Thoracic aorta (tissue), 2 donors: Measurements from ENCODE around the gene PIAS3. TPM values are rescaled to one million over a fixed set of nuclear protein-coding genes. Genes with fewer than 3 reads are reported as not detected.
A peak's percentile ranks its signal among the peaks of the same experiment; 100 is the strongest.
"Not testable (repeated sequence)": the region's sequence is repeated elsewhere in the genome, so short reads cannot be mapped to it uniquely, and the experiment has no call there.

Experiments
- ATAC-seq: fragments of 150-250 bp; one replicate; pipeline ENCODE4 v1.8.0; 2017; ENCODE audit warnings: low read depth; ENCODE audit not compliant: insufficient number of reproducible peaks, low FRiP score
- DNase-seq: peaks from one replicate; pipeline ENCODE4 v3.0.0-alpha.2; 2020; ENCODE audit warnings: low spot score
- H3K27ac ChIP-seq, 2 donors: fragments of 200-600 bp; sonication (generic); 1 replicate in 1 of 2; 2 replicates in 1 of 2; pipeline ENCODE4 v1.5.1; 2016; ENCODE audit warnings: mild to moderate bottlenecking in 2 of 2, moderate library complexity in 2 of 2
- H3K27me3 ChIP-seq: fragments of 200-600 bp; sonication (generic); replicated peaks from 2 replicates; pipeline ENCODE4 v1.6.0; 2016; ENCODE audit warnings: mild to moderate bottlenecking; ENCODE audit not compliant: insufficient read depth
- H3K36me3 ChIP-seq: fragments of 200-600 bp; sonication (generic); one replicate; pipeline ENCODE4 v1.5.1; 2016
- H3K4me1 ChIP-seq, 2 donors: fragments of 200-600 bp; sonication (generic); 1 replicate in 1 of 2; 2 replicates in 1 of 2; pipeline versions ENCODE4 v1.5.1 to v1.6.0; 2016; ENCODE audit warnings: low read depth in 2 of 2, mild to moderate bottlenecking in 1 of 2; ENCODE audit not compliant: control insufficient read depth in 1 of 2
- H3K4me3 ChIP-seq: fragments of 200-600 bp; sonication (generic); 2 replicates; pipeline ENCODE4 v1.5.1; 2016; ENCODE audit warnings: mild to moderate bottlenecking
- H3K9me3 ChIP-seq: fragments of 200-600 bp; sonication (generic); 2 replicates; pipeline ENCODE4 v1.5.1; 2016
- CTCF ChIP-seq: fragments of 200-600 bp; sonication (generic); IDR thresholded peaks from one replicate; pipeline ENCODE4 v1.5.1; 2019; ENCODE audit warnings: antibody characterized with exemption
- total RNA-seq, 2 donors: library from RNA; depleted of rRNA; stranded (reverse); fragments of >200 nt; gene quantifications; one replicate each; pipeline versions ENCODE4 v1.1.0 to v1.2.3, GENCODE V29; 2016

Gene PIAS3
- total RNA-seq, 2 donors from 2014 or later = 34.4 to 60.1 TPM

GRCh38 chr1:145846201-145846612 lies 12.7 kb downstream of the PIAS3 start:
- ATAC-seq (no peak), DNase-seq (no peak)
- Histone ChIP-seq H3K27ac (peak overlapping the region; percentile 69 to 70), H3K27me3 (no peaks in the 10 kb centered on the region), H3K9me3 (no peaks in the 10 kb centered on the region), H3K4me3 (peak overlapping the region; percentile 75), H3K4me1 (peaks cover 14 to 35% of the 10 kb centered on the region in 2 donors), H3K36me3 (peaks cover 28% of the 10 kb centered on the region)
- peak; percentile 66 for TF ChIP-seq CTCF

- peak; percentile 60 for ATAC-seq
- Histone ChIP-seq H3K4me3 (peak within 1 kb of the TSS; percentile 75), H3K9me3 (no peaks in the 10 kb centered on the region), H3K36me3 (peaks cover 28% of the 10 kb centered on the region), H3K4me1 (peaks cover 14 to 32% of the 10 kb centered on the region in 2 donors), H3K27ac (peak within 1 kb of the TSS; percentile 69 to 70), H3K27me3 (no peaks in the 10 kb centered on the region)
- peak; percentile 93 for TF ChIP-seq CTCF
- DNase-seq = peak; percentile 21
Measured at GRCh38 chr1:145845514-145846161, 13.2 kb downstream of the PIAS3 start, which contains the start of gene NUDT17. NUDT17 (plus strand) TSS chr1:145845630; CDS start chr1:145845641, 11 bp downstream.

- peak; percentile 33 for ATAC-seq
- peaks cover 28% of the 10 kb centered on the region for H3K36me3 ChIP-seq
- peak overlapping the region; percentile 69 to 70 for H3K27ac ChIP-seq
- H3K27me3 ChIP-seq = no peaks in the 10 kb centered on the region
- H3K4me3 ChIP-seq = peak overlapping the region; percentile 75
- no peak for TF ChIP-seq CTCF
- no peaks in the 10 kb centered on the region for H3K9me3 ChIP-seq
- DNase-seq = no peak
- peaks cover 14 to 27% of the 10 kb centered on the region in 2 donors for H3K4me1 ChIP-seq
Measured at GRCh38 chr1:145845144-145845513, 13.8 kb downstream of the PIAS3 start.

- Histone ChIP-seq H3K27me3 (no peaks in the 10 kb centered on the region), H3K9me3 (no peaks in the 10 kb centered on the region), H3K4me1 (peaks cover 7 to 15% of the 10 kb centered on the region in 2 donors), H3K36me3 (peaks cover 38% of the 10 kb centered on the region), H3K27ac (no peak overlapping the region), H3K4me3 (no peak overlapping the region)
- TF ChIP-seq CTCF = no peak
- ATAC-seq (no peak), DNase-seq (no peak)
Measured at GRCh38 chr1:145843031-145843430, 15.8 kb downstream of the PIAS3 start.

GRCh38 chr1:145837656-145838055 lies 21.2 kb downstream of the PIAS3 start:
- Histone ChIP-seq H3K4me1 (no peaks in the 10 kb centered on the region), H3K27ac (no peak overlapping the region), H3K9me3 (no peaks in the 10 kb centered on the region), H3K27me3 (no peaks in the 10 kb centered on the region), H3K4me3 (no peak overlapping the region), H3K36me3 (peaks cover 70% of the 10 kb centered on the region)
- no peak for DNase-seq
- no peak for TF ChIP-seq CTCF
- no peak for ATAC-seq

GRCh38 chr1:145830810-145831209 lies 28.1 kb downstream of the PIAS3 start:
- DNase-seq, H3K4me3 ChIP-seq, H3K9me3 ChIP-seq, ATAC-seq, H3K4me1 ChIP-seq, H3K27me3 ChIP-seq, H3K27ac ChIP-seq: not testable (repeated sequence)
- H3K36me3 ChIP-seq = peaks cover 56% of the 10 kb centered on the region
